Lower lobe of right lung (tissue), 2 donors: Measurements from ENCODE around the gene ZBTB44. TPM values are rescaled to one million over a fixed set of nuclear protein-coding genes. Genes with fewer than 3 reads are reported as not detected.

ENCODE experiments used
- ATAC-seq, 2 donors: fragments of 200-7000 bp; cut with Tn5 transposase; one replicate each; pipeline ENCODE4 v1.9.1; 2020 to 2022; ENCODE audit warnings: mild to moderate bottlenecking in 2 of 2, moderate library complexity in 2 of 2
- DNase-seq: peaks from one replicate; pipeline ENCODE4 v3.0.0-alpha.2; 2020
- H3K27ac ChIP-seq: fragments of 200-600 bp; one replicate; pipeline ENCODE4 v1.8.0; 2022
- H3K27me3 ChIP-seq: fragments of 200-600 bp; one replicate; pipeline ENCODE4 v1.8.0; 2022; ENCODE audit warnings: low read depth
- H3K36me3 ChIP-seq: fragments of 200-600 bp; one replicate; pipeline ENCODE4 v1.8.0; 2022; ENCODE audit warnings: mild to moderate bottlenecking
- H3K4me1 ChIP-seq: fragments of 200-600 bp; one replicate; pipeline ENCODE4 v1.8.0; 2022
- H3K4me3 ChIP-seq: fragments of 200-600 bp; one replicate; pipeline ENCODE4 v1.8.0; 2022; ENCODE audit warnings: mild to moderate bottlenecking
- H3K9me3 ChIP-seq: fragments of 200-600 bp; one replicate; pipeline ENCODE4 v1.8.0; 2022
- CTCF ChIP-seq: fragments of 200-600 bp; IDR thresholded peaks from one replicate; pipeline ENCODE4 v1.8.0; 2022; ENCODE audit warnings: antibody characterized with exemption, mild to moderate bottlenecking
- intact Hi-C: fragments of 100-400 bp; cut with DNase I; formaldehyde crosslinking; loops from one replicate; pipeline ENCODE4 v1.11.0; 2022
- total RNA-seq: library from RNA; stranded (reverse); fragmentation: NEBNext Ultra II Directional; extraction: Animal tissue kit (Norgen Biotek cat#: 25700); gene quantifications from one replicate; pipeline ENCODE4 v1.2.1, GENCODE V29; 2021
- donor health status: DM: no; HTN: yes; CAD: no; lungs with severe emphysema.

The ZBTB44 gene
- total RNA-seq, 1 donor from 2014 or later = 59.8 TPM

GRCh38 chr11:130272336-130272735, 42.4 kb downstream of the ZBTB44 start:
- intact Hi-C loops = no loop called here

GRCh38 chr11:130269326-130269943, 45.3 kb downstream of the ZBTB44 start:
- TF ChIP-seq CTCF = no peak
- no peak overlapping the region for H3K27ac ChIP-seq
- peaks cover 11% of the 10 kb centered on the region for H3K36me3 ChIP-seq
- H3K27me3 ChIP-seq = no peaks in the 10 kb centered on the region
- no peaks in the 10 kb centered on the region for H3K9me3 ChIP-seq
- no peak overlapping the region for H3K4me3 ChIP-seq
- no peaks in the 10 kb centered on the region for H3K4me1 ChIP-seq
- no peak for DNase-seq
- ATAC-seq = no peak
- intact Hi-C loops = no loop called here

More at GRCh38 chr11:130272336-130272735, 42.4 kb downstream of the ZBTB44 start:
- H3K36me3 ChIP-seq = no peaks in the 10 kb centered on the region
- H3K27me3 ChIP-seq = no peaks in the 10 kb centered on the region
- no peak overlapping the region for H3K4me3 ChIP-seq
- peaks cover 2% of the 10 kb centered on the region for H3K9me3 ChIP-seq
- no peaks in the 10 kb centered on the region for H3K4me1 ChIP-seq
- ATAC-seq (no peak), DNase-seq (no peak)
- TF ChIP-seq CTCF = no peak
- H3K27ac ChIP-seq = no peak overlapping the region

GRCh38 chr11:130263351-130263750, 51.4 kb downstream of the ZBTB44 start:
- no peak overlapping the region for H3K27ac ChIP-seq
- H3K9me3 ChIP-seq = peaks cover 6% of the 10 kb centered on the region
- no peak for TF ChIP-seq CTCF
- intact Hi-C loops = no loop called here
- DNase-seq (no peak), ATAC-seq (no peak)
- H3K36me3 ChIP-seq = peaks cover 35% of the 10 kb centered on the region
- no peaks in the 10 kb centered on the region for H3K27me3 ChIP-seq
- no peaks in the 10 kb centered on the region for H3K4me1 ChIP-seq
- no peak overlapping the region for H3K4me3 ChIP-seq

GRCh38 chr11:130262424-130262823, 52.3 kb downstream of the ZBTB44 start:
- no peak for DNase-seq
- Histone ChIP-seq H3K36me3 (peaks cover 35% of the 10 kb centered on the region), H3K4me1 (no peaks in the 10 kb centered on the region), H3K27ac (no peak overlapping the region), H3K27me3 (no peaks in the 10 kb centered on the region), H3K4me3 (no peak overlapping the region), H3K9me3 (peaks cover 7% of the 10 kb centered on the region)
- intact Hi-C loops = no loop called here
- ATAC-seq = no peak
- no peak for TF ChIP-seq CTCF

- TF ChIP-seq CTCF = no peak
- Histone ChIP-seq H3K27me3 (no peaks in the 10 kb centered on the region), H3K4me1 (no peaks in the 10 kb centered on the region), H3K9me3 (peaks cover 7% of the 10 kb centered on the region), H3K4me3 (no peak overlapping the region), H3K36me3 (peaks cover 31% of the 10 kb centered on the region), H3K27ac (no peak overlapping the region)
- intact Hi-C loops = no loop called here
- ATAC-seq (no peak), DNase-seq (no peak)
These were observed 53.1 kb downstream of the ZBTB44 start for GRCh38 chr11:130261571-130261970.
